GM21619 (cell line): ENCODE results near the gene HSFX2.
"Not testable (repeated sequence)": the region's sequence is repeated elsewhere in the genome, so short reads cannot be mapped to it uniquely, and the experiment has no call there.

Experiments
- ATAC-seq: cut with Tn5 transposase; IDR thresholded peaks from one replicate; pipeline ENCODE4 v1.9.1; 2021; ENCODE audit not compliant: unreplicated experiment

Gene HSFX2

DNA sequence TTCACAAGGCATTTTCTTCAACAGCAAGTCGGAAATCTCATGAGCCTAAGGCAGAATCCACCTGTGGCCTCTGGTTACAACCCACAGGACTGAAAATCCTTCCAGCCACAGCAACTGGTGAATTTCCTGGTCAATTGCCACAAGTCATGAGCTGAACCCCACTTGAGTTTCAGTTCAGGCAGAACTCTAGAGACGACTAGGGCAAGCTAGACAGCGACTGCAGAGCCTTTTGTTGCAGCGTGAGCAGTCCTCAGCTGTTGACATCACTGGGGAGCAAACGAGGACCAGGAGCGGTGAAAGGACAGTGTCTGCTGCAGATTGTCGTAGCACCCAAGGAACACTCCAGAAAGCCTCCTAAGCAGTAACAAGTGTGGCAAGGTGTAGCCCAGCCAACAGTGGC, 829 bp upstream of the HSFX2 start:
- not testable (repeated sequence) for ATAC-seq

DNA sequence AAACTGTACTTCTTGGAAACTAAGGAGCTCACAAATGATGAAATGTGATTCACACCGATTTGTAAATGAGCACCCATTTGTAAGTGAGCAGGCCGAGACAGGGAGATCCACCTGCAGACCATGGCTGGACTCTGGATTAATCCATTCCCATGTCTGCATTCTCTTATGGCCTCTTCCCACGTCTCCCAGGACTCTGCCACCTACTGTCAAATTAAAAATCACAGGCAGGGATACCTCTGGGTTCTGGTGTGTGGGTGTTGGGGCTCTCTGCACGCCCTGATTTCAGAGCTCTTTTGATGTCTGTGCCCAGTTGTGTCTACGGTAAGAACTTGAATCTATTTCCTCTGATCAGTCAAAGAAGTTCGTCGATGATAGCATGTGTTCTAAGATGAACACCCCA, 4.1 kb downstream of the HSFX2 start:
- not testable (repeated sequence) for ATAC-seq

DNA sequence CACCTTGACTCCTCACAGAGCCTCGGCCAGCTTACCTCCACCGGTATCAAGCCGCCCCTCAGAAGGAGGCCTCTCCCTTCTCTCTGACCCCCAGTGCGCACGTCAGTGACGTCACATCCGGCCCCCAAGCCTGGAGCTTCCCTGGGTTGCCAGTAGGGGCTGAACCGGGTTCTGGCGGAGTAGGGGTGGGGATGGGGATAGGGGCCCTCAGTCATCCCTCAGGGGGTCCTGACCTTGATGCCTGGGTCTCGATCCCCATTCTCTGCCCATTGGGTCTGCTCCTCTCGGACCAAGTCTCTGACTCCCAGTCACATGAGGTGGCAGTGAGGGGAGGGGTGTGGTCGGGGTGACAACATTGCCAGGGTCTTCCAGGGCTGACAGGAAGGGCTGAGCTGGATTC, 7.8 kb downstream of the HSFX2 start, which contains the start of gene MAGEA9B:
Gene MAGEA9B, minus strand, starts transcription at position 101 of the 400 bp plus-strand sequence. CDS start 4,280 bp downstream, outside the sequence.
- ATAC-seq, result not testable (repeated sequence)

DNA sequence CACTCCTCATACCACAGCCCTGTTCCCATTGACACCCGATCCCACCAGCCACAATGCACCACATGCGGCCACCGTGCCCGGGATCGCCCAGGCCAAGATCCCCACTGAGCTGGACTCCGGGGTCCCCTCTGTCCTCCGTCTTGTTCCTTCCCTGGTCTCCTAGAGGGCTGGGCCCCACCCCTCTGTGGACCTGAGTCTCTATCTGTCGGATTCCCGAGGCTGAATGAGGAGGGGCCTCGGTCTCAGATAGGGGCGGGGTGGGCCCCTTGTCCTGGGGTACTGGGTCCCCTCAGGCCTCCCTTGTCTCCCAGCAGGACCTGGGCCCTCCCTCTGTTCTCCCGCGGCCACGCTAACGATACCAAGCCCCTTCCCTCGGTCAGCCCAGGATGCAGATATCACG, 9.5 kb downstream of the HSFX2 start:
- ATAC-seq, result not testable (repeated sequence)

DNA sequence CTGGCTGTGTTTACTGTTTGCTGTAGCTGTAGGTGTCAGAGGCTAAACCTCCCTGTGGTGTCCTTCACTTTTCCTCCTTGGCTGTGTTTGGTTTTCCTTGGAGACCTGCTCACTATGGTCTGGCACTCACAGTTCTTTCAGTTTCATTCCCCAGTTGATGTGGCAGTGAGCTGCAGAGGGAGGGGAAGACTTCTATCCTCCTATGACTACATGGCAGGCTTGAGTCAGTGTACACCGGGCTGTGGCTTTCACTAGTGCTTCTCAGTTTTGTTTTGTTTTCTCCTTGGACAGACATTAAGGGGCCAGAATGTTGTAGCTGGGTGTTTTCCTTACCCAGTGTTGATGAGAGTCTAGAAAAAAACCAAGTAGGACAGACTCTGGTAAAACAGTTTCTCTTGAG, 21.7 kb downstream of the HSFX2 start:
- ATAC-seq, result peak; percentile 99

DNA sequence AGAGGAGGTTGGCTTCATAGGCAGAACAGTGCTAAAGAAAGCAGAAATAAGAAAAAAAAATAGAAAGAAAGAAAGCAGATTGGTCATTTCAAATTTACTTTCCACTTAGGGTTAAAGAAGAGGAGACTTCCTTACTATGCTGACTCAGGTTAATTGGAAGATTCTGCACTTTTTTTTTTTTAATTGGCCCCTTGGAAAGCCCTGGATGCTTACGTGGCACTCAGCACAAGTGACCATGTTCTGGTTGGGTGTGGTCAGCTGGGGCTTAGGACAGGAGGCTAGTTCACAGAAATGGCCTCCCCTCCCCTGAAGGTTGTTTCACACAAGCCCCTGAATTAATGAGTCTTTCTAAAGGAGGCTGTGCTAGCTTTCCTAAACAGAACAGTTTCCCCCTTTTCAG, 22.4 kb downstream of the HSFX2 start:
- ATAC-seq, result no peak

DNA sequence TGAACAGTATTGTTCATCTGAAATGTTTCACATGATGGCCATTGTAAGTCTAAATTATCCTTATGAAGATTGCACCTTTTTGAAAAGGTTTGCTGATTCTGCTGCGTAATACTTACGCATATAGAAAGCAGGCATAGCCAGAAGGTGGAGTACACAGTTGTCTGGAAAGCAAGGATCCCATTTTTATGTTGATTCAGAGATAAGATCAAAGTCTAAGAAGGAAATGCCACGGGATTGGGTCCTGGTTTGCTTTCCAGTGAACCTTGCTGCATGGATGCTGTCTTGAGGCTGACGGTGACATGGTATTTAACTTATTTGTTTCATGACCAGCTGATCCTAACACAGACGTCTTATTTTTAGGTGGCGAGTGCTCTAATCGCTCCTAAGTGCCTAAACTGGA, 23.3 kb downstream of the HSFX2 start:
- no peak for ATAC-seq

DNA sequence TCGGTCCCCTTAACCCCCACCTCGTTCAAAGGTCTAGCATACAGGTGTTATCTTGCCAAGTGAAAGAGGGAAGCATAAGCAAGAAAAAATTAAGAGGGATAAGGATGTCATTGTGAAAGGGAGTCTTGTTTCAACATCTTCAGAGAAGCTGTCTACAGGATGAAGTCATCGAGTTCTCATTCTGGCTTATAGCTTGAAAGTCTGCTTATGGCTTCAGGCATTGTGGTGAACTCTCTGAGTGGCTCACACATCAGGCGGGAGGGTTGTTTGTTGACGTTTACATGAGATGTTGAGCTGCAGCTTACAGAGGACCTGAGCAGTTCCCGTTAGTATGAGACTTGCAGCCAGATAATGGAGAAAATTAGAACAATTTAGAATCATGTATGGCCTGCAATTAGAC, 24.4 kb downstream of the HSFX2 start:
- ATAC-seq, result no peak

DNA sequence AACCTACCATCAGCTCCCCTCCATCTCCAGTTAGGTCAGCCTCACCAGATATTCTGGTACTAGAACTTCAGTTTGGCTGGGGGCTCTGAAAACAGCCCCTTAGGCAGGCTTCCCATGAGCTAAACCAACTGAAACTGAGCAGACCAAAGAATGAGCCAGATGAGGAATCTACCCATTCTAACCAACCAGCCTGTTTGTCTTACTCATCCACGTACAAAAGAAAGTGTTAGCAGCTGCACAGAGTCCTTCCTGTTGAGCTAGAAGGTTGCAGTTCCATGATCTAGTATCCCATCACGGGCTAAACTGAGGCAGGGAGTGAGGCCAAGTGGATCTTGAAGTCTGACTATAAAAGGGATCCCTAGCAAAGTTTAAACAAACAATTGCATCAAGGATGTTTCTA, 25.3 kb downstream of the HSFX2 start:
- ATAC-seq, result no peak

DNA sequence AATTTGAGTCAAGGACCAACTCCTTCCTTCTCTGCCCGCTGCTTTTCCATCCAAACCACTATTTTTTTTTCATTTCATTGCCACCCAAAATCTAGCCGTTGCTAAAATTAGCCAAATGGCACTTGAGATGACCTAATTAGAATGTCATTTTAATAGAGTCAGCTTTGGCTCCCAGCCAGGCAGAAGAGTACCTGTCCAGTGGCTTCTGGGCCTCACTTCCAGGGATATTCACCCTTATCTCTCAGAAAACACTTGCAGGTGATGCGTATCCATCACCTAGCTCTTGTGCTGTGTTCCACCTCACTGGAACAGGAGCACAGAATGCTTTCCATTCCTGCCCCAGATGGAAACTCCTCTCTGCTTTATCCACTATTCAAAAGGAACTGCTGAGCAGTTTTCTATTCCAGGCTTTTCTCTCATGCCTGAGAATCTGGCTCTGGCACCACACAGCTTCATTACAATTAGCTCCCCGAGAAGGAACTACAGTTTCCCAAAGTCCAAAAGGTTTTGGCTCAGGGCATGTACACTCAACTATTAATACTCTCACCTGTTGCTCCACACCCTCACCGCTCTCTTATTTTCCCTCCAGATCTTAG, 26.3 kb downstream of the HSFX2 start:
- ATAC-seq, result no peak

DNA sequence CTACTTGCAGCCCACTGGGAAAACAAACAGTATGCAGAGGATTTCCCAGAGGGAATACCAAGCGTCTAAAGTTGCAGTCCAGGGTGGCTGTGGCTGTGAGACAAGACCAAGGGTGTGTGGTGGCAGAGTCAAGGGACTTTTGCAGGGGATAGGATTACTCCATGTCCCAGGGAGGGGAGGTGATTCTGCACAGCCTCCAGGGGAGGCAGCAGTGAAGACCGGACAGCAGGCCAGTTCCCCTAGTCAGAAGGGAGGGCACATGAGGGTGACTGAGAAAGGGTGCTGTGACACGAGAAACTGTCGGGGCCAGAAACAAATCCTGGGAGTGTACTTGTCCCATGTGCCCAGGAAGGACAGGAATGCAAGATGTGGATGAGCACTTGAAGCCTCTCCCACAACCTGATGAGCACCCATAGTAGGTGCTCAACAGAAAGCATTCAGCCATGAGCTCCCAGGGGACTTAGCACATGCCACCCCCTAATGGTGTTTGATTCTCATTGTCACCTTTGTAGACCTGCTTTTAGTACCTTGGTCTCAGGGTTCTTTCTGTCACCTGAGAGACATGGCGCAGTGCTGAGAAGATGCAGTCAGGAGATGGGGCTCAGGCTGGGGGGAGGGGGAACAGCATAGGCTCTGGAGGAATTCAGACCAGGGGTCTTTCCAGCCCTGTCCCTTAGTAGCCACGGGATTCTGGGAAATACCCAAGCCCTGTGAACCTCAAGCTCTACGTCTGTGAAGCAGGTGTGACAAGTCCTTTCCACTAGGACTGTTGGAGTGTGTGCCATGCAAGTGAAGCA, 27.3 kb downstream of the HSFX2 start:
- no peak for ATAC-seq

DNA sequence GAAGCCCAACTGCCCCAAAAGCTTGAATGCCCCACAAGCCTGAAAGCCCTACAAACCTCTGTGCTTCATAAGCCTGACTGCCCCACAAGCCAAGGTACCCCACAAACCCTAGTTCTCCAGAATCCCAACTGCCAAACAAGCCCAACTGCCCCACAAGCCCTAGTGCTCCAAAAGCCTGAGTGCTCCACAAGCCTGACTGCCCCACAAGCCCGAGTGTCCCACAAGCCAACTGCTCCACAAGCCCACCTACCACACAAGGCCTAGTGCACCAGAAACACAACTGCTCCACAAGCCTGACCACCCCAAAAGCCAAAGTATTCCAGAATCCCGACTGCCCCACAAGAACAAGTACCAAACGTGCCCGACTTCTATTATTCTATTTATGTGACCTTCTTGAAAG, 31.8 kb downstream of the HSFX2 start:
- no peak for ATAC-seq

DNA sequence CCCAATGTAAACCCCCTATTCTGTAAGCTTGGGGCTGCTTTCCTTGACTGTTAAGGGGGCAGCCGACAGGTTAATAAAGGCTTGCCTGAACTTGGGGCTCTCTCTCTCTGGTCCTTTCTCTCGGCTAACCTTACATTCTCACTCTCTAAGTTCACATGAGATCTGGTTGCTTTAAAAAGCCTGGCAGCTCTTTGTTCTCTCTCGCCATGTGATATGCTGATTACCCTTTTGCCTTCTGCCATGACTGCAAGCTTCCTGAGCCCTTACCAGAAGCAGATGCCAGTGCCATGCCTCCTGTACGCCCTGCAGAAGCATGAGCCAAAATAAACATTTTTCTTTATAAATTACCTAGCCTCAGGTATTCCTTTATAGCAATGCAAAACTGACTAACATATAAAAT, 39.9 kb downstream of the HSFX2 start:
- not testable (repeated sequence) for ATAC-seq

DNA sequence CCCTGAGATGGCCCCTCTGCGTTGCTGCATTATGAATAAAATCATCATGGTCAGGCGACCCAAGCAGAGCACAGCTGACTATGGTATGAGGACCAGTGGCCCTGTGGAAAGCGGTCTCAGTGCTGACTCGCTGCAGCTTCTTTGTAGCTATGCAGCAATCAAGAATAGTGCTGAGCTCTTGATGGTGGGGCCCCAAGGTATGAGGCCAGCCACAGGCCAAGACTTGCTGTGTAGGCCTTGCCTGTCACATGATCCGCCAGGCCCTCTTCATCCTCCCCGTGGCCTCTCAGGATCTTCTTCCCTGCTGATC, 43.2 kb downstream of the HSFX2 start:
- not testable (repeated sequence) for ATAC-seq

DNA sequence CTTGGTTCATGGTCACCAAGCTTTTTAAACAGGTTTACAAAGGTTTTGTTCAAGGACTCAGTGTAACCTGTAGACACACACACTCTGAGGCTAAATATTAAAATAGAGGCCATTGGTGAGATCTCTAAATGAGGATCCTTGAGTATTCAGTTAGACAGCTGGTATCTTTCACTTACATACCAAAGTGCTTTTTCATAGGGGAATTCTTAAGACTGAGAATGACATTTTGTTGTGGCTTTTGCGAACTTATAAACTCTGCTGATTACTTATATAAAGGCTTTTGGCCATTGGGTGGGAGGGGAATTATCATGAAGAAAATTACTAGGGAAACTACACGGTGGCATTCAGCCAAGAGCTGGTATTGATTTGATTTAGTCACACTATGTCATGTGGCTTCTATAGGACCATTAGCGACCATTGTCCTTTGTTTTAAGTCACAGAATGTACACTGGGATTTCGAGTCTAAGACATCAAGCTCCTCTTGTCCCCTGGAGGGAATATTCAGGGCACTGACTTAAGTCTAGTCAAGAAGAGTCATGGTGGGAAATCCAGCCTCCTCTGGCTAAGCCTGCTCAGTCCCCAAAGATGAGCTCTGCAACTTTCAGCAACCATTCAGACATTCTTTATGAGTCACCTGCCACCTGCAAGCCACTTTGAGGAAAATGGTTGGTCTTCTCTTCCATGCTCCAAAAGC, 43.7 kb downstream of the HSFX2 start:
- not testable (repeated sequence) for ATAC-seq

DNA sequence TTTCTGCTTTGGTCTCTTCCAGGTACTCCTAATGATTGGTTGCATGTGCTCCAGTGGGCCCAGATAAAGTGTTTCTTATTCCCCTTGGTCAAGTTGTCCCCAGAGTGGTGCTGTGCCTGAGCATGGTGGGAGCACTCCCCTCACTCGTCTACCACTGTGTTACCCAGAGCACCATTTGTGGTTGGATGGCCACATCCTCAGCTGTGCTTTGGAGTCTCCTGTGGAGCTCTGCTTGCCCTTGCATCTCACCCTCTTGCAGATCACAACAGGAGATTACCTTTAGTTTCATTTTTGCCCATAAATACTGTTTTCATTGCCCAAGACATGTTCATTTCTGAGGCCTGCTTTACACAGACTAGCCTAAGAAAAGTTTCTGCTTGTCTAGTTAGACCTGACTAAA, 44.7 kb downstream of the HSFX2 start:
- not testable (repeated sequence) for ATAC-seq

DNA sequence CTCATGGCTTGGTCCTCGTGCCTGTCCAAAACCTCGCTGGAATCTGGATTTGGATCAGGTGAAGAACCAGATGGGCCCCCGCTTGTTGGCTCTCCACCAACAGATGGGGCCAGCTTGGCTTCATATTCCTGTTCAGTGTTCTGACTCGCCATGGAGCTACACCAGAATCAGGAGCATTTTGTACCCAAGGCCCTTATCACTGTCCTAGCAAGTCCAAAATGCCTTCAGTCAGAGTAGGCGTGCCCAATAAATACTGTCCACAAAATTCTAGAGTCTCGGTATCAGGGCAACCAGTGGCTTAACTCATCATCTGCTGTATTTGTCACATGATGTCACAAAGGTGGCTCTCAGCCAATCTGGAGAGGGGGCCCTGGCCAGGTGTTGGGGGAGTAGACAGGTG, 45.4 kb downstream of the HSFX2 start, which contains the start of gene HSFX3:
Gene HSFX3, minus strand, starts transcription at position 224 of the 400 bp plus-strand sequence. Its CDS starts 72 bp downstream, at position 152.
- ATAC-seq, result not testable (repeated sequence)

DNA sequence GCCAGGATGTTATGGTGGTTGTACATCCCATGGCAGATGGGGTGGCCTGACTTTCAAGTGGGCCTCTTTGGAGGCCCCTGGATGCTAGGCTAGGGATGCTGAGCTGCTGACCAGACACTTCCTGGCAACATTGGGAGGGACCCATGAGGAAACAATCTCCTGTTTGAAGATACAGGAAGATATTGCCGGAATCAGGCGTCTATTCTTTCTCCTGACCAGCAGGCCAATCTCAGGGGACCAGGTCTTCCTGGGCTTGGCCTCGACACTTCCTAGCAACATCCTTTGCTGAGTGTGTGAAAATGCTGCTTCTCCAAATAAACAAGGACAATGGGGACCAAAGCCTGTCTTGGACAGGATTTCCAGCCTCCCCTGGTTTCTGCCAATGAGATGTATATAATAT, 47.3 kb downstream of the HSFX2 start:
- ATAC-seq, result not testable (repeated sequence)

DNA sequence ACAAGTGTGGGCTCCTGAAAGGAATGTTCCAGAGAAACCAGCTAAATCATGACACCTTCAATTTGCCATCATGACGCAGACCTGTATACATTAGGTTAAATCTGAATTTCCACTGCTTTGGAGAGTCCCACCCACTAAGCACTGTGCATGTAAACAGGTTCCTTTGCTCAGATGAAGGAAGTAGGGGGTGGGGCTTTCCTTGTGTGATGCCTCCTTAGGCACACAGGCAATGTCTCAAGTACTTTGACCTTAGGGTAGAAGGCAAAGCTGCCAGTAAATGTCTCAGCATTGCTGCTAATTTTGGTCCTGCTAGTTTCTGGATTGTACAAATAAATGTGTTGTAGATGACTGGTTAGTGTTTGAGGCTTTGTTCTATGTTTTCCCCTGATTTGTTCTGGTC, 48.2 kb downstream of the HSFX2 start:
- not testable (repeated sequence) for ATAC-seq

DNA sequence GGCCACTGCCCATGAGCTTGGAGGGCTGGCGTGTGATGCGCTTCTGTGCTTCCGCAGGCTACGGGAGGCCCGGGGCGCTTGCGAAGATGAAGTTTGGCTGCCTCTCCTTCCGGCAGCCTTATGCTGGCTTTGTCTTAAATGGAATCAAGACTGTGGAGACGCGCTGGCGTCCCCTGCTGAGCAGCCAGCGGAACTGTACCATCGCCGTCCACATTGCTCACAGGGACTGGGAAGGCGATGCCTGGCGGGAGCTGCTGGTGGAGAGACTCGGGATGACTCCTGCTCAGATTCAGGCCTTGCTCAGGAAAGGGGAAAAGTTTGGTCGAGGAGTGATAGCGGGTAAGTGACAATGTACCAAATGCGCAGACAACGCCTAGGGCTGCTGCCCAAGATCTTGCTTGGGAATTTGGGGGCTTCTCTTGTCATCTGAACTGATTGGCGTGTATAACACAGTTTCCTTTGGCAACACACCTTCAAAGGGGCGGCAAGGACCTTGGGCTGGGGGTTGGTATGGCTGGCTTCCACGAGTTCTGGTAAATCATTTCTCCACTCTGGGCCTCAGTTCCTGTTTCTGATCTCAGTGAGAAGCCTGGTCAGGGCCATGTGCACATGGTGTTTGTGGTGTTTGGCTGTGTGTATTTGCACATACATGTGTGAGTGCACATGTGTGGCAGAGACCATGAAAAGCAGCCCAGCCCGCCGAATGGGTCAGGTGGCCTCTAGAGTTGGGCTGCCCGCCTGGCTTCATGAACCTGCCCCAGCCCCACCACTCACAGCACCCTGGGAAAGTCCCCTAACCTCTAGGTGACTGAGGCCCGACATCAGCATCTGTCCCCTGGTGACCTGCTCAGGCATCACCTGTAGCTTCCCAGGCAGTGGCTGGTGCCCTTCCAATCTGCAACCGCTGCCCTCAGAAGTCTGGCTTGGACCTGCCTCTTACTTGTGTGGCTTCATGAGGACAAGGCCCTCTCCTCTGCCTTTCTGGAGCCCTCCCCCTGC, 49.3 kb downstream of the HSFX2 start:
- not testable (repeated sequence) for ATAC-seq
